HEK293 (cell line): ENCODE measurements around the gene PAPOLB.

Experiments used
- CTCF ChIA-PET: fragments of 350-600 bp; formaldehyde crosslinking; extraction: SDS; loops from one replicate; lab custom pipeline; 2021; ENCODE audit warnings: antibody characterized with exemption; lab: Yijun Ruan, JAX
- POLR2A ChIA-PET: fragments of 300-600 bp; formaldehyde crosslinking; extraction: SDS; loops from one replicate; lab custom pipeline; 2020; ENCODE audit warnings: antibody characterized with exemption, inconsistent platforms; lab: Yijun Ruan, JAX
- H3K27ac ChIP-seq: fragments of 200-500 bp; sonication (Bioruptor generic); 2 replicates; pipeline ENCODE4 v1.5.1; 2014; ENCODE audit warnings: low read depth, low read length, control low read depth, inconsistent platforms; ENCODE audit errors: extremely low read depth
- H3K36me3 ChIP-seq, 2 experiments: fragments of 200-500 bp in 1 of 2; sonication (Bioruptor generic) in 1 of 2; 1 replicate in 1 of 2; 2 replicates in 1 of 2; pipeline ENCODE4 v1.5.1; 2014 to 2017; ENCODE audit warnings: inconsistent platforms in 2 of 2, low read length in 2 of 2; ENCODE audit not compliant: control insufficient read depth in 2 of 2, insufficient read depth in 1 of 2
- H3K4me1 ChIP-seq: fragments of 200-500 bp; sonication (Bioruptor generic); 2 replicates; pipeline ENCODE4 v1.5.1; 2014; ENCODE audit warnings: mild to moderate bottlenecking, low read length, inconsistent platforms; ENCODE audit not compliant: control insufficient read depth, insufficient read depth
- H3K4me3 ChIP-seq: 2 replicates; pipeline ENCODE4 v1.5.1; 2011; ENCODE audit warnings: low read depth, mild to moderate bottlenecking, control low read depth, low read length, moderate library complexity
- H3K9me3 ChIP-seq: fragments of 200-500 bp; sonication (Bioruptor generic); 2 replicates; pipeline ENCODE4 v1.5.1; 2014; ENCODE audit warnings: low read depth, low read length, inconsistent platforms; ENCODE audit not compliant: control insufficient read depth, insufficient read depth
- BCL11A ChIP-seq: fragments of 450-650 bp; formaldehyde crosslinking; IDR thresholded peaks from 2 replicates; pipeline ENCODE4 v1.5.1; 2016; ENCODE audit warnings: low read depth, missing biosample characterization, missing genetic modification characterization
- CTCF ChIP-seq: fragments of 450-650 bp; formaldehyde crosslinking; IDR thresholded peaks from 2 replicates; pipeline ENCODE4 v1.5.1; 2016; ENCODE audit warnings: missing biosample characterization, missing genetic modification characterization
- PRDM1 ChIP-seq: fragments of 450-650 bp; formaldehyde crosslinking; IDR thresholded peaks from 2 replicates; pipeline ENCODE4; 2016; ENCODE audit warnings: missing biosample characterization, missing genetic modification characterization
- SCRT1 ChIP-seq: fragments of 450-650 bp; formaldehyde crosslinking; IDR thresholded peaks from 2 replicates; pipeline ENCODE4 v1.5.1; 2016; ENCODE audit warnings: missing biosample characterization, missing genetic modification characterization, borderline replicate concordance
- SCRT2 ChIP-seq: fragments of 450-650 bp; formaldehyde crosslinking; IDR thresholded peaks from 2 replicates; pipeline ENCODE4 v1.5.1; 2016; ENCODE audit warnings: missing biosample characterization, missing genetic modification characterization
- SP3 ChIP-seq: fragments of 450-650 bp; formaldehyde crosslinking; IDR thresholded peaks from 2 replicates; pipeline ENCODE4 v1.5.1; 2016; ENCODE audit warnings: missing biosample characterization, missing genetic modification characterization
- ZBTB20 ChIP-seq: fragments of 450-650 bp; formaldehyde crosslinking; IDR thresholded peaks from 2 replicates; pipeline ENCODE4 v1.5.1; 2016; ENCODE audit warnings: missing biosample characterization, missing genetic modification characterization
- ZBTB8A ChIP-seq: fragments of 450-650 bp; formaldehyde crosslinking; IDR thresholded peaks from 2 replicates; pipeline ENCODE4 v1.5.1; 2016; ENCODE audit warnings: missing biosample characterization, missing genetic modification characterization
- ZEB2 ChIP-seq: fragments of 450-650 bp; formaldehyde crosslinking; IDR thresholded peaks from 2 replicates; pipeline ENCODE4 v1.5.1; 2016; ENCODE audit warnings: missing biosample characterization, missing genetic modification characterization
- ZFP37 ChIP-seq: fragments of 450-650 bp; formaldehyde crosslinking; IDR thresholded peaks from 2 replicates; pipeline ENCODE4 v1.5.1; 2016; ENCODE audit warnings: missing biosample characterization, missing genetic modification characterization
- ZNF121 ChIP-seq: fragments of 450-650 bp; formaldehyde crosslinking; IDR thresholded peaks from 2 replicates; pipeline ENCODE4 v1.5.1; 2016; ENCODE audit warnings: missing biosample characterization, missing genetic modification characterization
- ZNF169 ChIP-seq: fragments of 450-650 bp; formaldehyde crosslinking; IDR thresholded peaks from 2 replicates; pipeline ENCODE4 v1.5.1; 2016; ENCODE audit warnings: missing biosample characterization, missing genetic modification characterization
- ZNF23 ChIP-seq: fragments of 450-650 bp; formaldehyde crosslinking; IDR thresholded peaks from 2 replicates; pipeline ENCODE4 v1.5.1; 2016; ENCODE audit warnings: missing biosample characterization, missing genetic modification characterization, borderline replicate concordance
- ZNF239 ChIP-seq: fragments of 450-650 bp; formaldehyde crosslinking; IDR thresholded peaks from 2 replicates; pipeline ENCODE4 v1.5.1; 2016; ENCODE audit warnings: missing biosample characterization, missing genetic modification characterization
- ZNF341 ChIP-seq: fragments of 450-650 bp; formaldehyde crosslinking; IDR thresholded peaks from 2 replicates; pipeline ENCODE4; 2016; ENCODE audit warnings: low read depth, missing biosample characterization, missing genetic modification characterization
- ZNF391 ChIP-seq: fragments of 450-650 bp; formaldehyde crosslinking; IDR thresholded peaks from 2 replicates; pipeline ENCODE4 v1.5.1; 2016; ENCODE audit warnings: low read depth, missing biosample characterization, missing genetic modification characterization, borderline replicate concordance
- ZNF530 ChIP-seq: fragments of 450-650 bp; formaldehyde crosslinking; IDR thresholded peaks from 2 replicates; pipeline ENCODE4 v1.5.1; 2016; ENCODE audit warnings: low read depth, missing biosample characterization, missing genetic modification characterization
- ZNF561 ChIP-seq: fragments of 450-650 bp; IDR thresholded peaks from 2 replicates; pipeline ENCODE4 v1.5.1; 2018; ENCODE audit warnings: missing biosample characterization, missing genetic modification characterization, borderline replicate concordance
- ZNF580 ChIP-seq: fragments of 450-650 bp; formaldehyde crosslinking; IDR thresholded peaks from 2 replicates; pipeline ENCODE4 v1.5.1; 2016; ENCODE audit warnings: missing biosample characterization, missing genetic modification characterization
- ZNF654 ChIP-seq: fragments of 450-650 bp; formaldehyde crosslinking; IDR thresholded peaks from 2 replicates; pipeline ENCODE4 v1.5.1; 2016; ENCODE audit warnings: low read depth, missing biosample characterization, missing genetic modification characterization
- ZNF792 ChIP-seq: fragments of 450-650 bp; formaldehyde crosslinking; IDR thresholded peaks from 2 replicates; pipeline ENCODE4 v1.5.1; 2016; ENCODE audit warnings: missing biosample characterization, missing genetic modification characterization
- ZXDB ChIP-seq: fragments of 450-650 bp; formaldehyde crosslinking; IDR thresholded peaks from 2 replicates; pipeline ENCODE4 v1.5.1; 2016; ENCODE audit warnings: missing biosample characterization, missing genetic modification characterization

Gene PAPOLB

GRCh38 chr7:4833176-4833575 lies 28.7 kb downstream of the PAPOLB start:
- ChIA-PET CTCF (no interaction called here), POLR2A (no interaction called here)
- no peak overlapping the region for H3K27ac ChIP-seq
- no peaks in the 10 kb centered on the region for H3K36me3 ChIP-seq
- no peak overlapping the region for H3K4me3 ChIP-seq
- no peaks in the 10 kb centered on the region for H3K9me3 ChIP-seq
- H3K4me1 ChIP-seq: no peaks in the 10 kb centered on the region
- TF ChIP-seq ZNF23 (tag by site-specific recombination): no peak
- no peak for TF ChIP-seq ZNF341
- no peak for TF ChIP-seq SCRT2 (tag by site-specific recombination)
- no peak for TF ChIP-seq ZBTB20

- TF ChIP-seq ZNF121 (tag by site-specific recombination) (no peak), SP3 (tag by site-specific recombination) (no peak), PRDM1 (tag by site-specific recombination) (no peak), ZNF391 (tag by site-specific recombination) (no peak), ZNF169 (tag by site-specific recombination) (no peak), ZNF530 (no peak), SCRT1 (tag by site-specific recombination) (no peak), ZEB2 (no peak), ZXDB (no peak)
- Histone ChIP-seq H3K36me3 (no peaks in the 10 kb centered on the region), H3K27ac (no peak overlapping the region), H3K4me3 (no peak overlapping the region), H3K9me3 (no peaks in the 10 kb centered on the region), H3K4me1 (no peaks in the 10 kb centered on the region)
- ChIA-PET CTCF (no interaction called here), POLR2A (no interaction called here)
Measured at GRCh38 chr7:4832711-4833110, 29.1 kb downstream of the PAPOLB start.

GRCh38 chr7:4831723-4832495 lies 29.9 kb downstream of the PAPOLB start:
- Histone ChIP-seq H3K36me3 (no peaks in the 10 kb centered on the region), H3K4me1 (no peaks in the 10 kb centered on the region), H3K9me3 (no peaks in the 10 kb centered on the region), H3K27ac (no peak overlapping the region), H3K4me3 (no peak overlapping the region)
- POLR2A ChIA-PET: no interaction called here
- CTCF ChIA-PET: interaction anchor here (1.1 kb wide), 1 partner anchor 285 kb away, joined by 3 read pairs; no protein-coding TSS in a partner anchor
- TF ChIP-seq ZNF239 (tag by site-specific recombination) (no peak), BCL11A (tag by site-specific recombination) (no peak), ZFP37 (tag by site-specific recombination) (no peak), ZNF530 (no peak), ZBTB8A (tag by site-specific recombination) (no peak), ZNF580 (no peak), ZNF561 (tag by site-specific recombination) (no peak)

GRCh38 chr7:4830176-4830575 lies 31.7 kb downstream of the PAPOLB start:
- TF ChIP-seq ZNF792 (no peak), ZNF654 (peak; percentile 20; the same call in 1 of the 2 replicates), CTCF (tag by site-specific recombination) (0 out of 2 replicates have a peak, but pooled peaks have one; percentile 32)
- no peaks in the 10 kb centered on the region for H3K4me1 ChIP-seq
- POLR2A ChIA-PET: no interaction called here
- CTCF ChIA-PET: interaction anchor here (0.7 to 1.8 kb wide), 11 partner anchors 9 to 254 kb away, joined by 3 to 10 read pairs (median 3); partner anchors contain the start of gene RADIL
- no peak overlapping the region for H3K27ac ChIP-seq
- H3K4me3 ChIP-seq: no peak overlapping the region
- no peaks in the 10 kb centered on the region for H3K9me3 ChIP-seq
- H3K36me3 ChIP-seq: no peaks in the 10 kb centered on the region
